Osteoblast (primary cell): ENCODE results near the gene SAC3D1. TPM values are rescaled to one million over a fixed set of nuclear protein-coding genes. Genes with fewer than 3 reads are reported as not detected.

Experiments used
- DNase-seq: peaks from one replicate; pipeline ENCODE4 v3.0.0; 2011; ENCODE audit warnings: low spot score, mixed read lengths; ENCODE audit not compliant: insufficient read length; ENCODE audit errors: missing footprints
- H2AFZ ChIP-seq: 2 replicates; pipeline ENCODE4 v1.6.0; 2011; ENCODE audit warnings: mild to moderate bottlenecking, low read length
- H3K27ac ChIP-seq: 2 replicates; pipeline ENCODE4 v1.5.1; 2011; ENCODE audit warnings: mild to moderate bottlenecking, low read depth, low read length, moderate library complexity
- H3K27me3 ChIP-seq: 2 replicates; pipeline ENCODE4 v1.6.0; 2012; ENCODE audit warnings: mild to moderate bottlenecking, control low read depth, inconsistent platforms, low read length, moderate library complexity; ENCODE audit not compliant: insufficient read depth
- H3K36me3 ChIP-seq: 2 replicates; pipeline ENCODE4 v1.5.1; 2011; ENCODE audit warnings: mild to moderate bottlenecking, low read length, control low read depth, moderate library complexity; ENCODE audit not compliant: insufficient read depth
- H3K4me1 ChIP-seq: 2 replicates; pipeline ENCODE4 v1.5.1; 2011; ENCODE audit warnings: mild to moderate bottlenecking, low read length, control low read depth, moderate library complexity; ENCODE audit not compliant: insufficient read depth
- H3K4me2 ChIP-seq: 2 replicates; pipeline ENCODE4 v1.6.0; 2011; ENCODE audit warnings: mild to moderate bottlenecking, low read length; ENCODE audit not compliant: insufficient read depth
- H3K4me3 ChIP-seq: fragments of 200-600 bp; sonication (generic); 3 replicates; pipeline ENCODE4 v1.5.1; 2012; ENCODE audit warnings: mild to moderate bottlenecking, low read length, inconsistent platforms; ENCODE audit not compliant: insufficient read depth
- H3K79me2 ChIP-seq: 2 replicates; pipeline ENCODE4 v1.6.0; 2012; ENCODE audit warnings: mild to moderate bottlenecking, low read length, control low read depth, inconsistent platforms; ENCODE audit not compliant: insufficient read depth
- H3K9me3 ChIP-seq: 2 replicates; pipeline ENCODE4 v1.5.1; 2011; ENCODE audit warnings: low read depth, low read length, control low read depth
- H4K20me1 ChIP-seq: 2 replicates; pipeline ENCODE4 v1.6.0; 2012; ENCODE audit warnings: mild to moderate bottlenecking, low read length, control low read depth; ENCODE audit not compliant: insufficient read depth
- CTCF ChIP-seq: IDR thresholded peaks from 2 replicates; pipeline ENCODE4 v1.5.1; 2011; ENCODE audit warnings: mild to moderate bottlenecking, low read depth, low read length, moderate library complexity; ENCODE audit errors: extremely low read depth
- total RNA-seq: library from RNA; depleted of rRNA; stranded (reverse); fragments of >200 nt; gene quantifications from 2 replicates; pipeline ENCODE4 v1.2.3, GENCODE V29; 2012

Gene SAC3D1
- total RNA-seq, 1 donor, result 7.6 TPM

GRCh38 chr11:65066805-65067291 lies 25.8 kb downstream of the SAC3D1 start:
- no peaks in the 10 kb centered on the region for H3K27me3 ChIP-seq
- H2AFZ ChIP-seq, result no peak overlapping the region
- no peak overlapping the region for H3K27ac ChIP-seq
- H3K79me2 ChIP-seq, result no peaks in the 10 kb centered on the region
- DNase-seq, result peak; percentile 70
- no peak overlapping the region for H3K4me2 ChIP-seq
- no peaks in the 10 kb centered on the region for H3K36me3 ChIP-seq
- no peak overlapping the region for H3K4me3 ChIP-seq
- no peaks in the 10 kb centered on the region for H3K9me3 ChIP-seq
- no peaks in the 10 kb centered on the region for H3K4me1 ChIP-seq
- H4K20me1 ChIP-seq, result no peaks in the 10 kb centered on the region
- no peak for TF ChIP-seq CTCF

GRCh38 chr11:65067446-65067845 lies 26.4 kb downstream of the SAC3D1 start:
- no peaks in the 10 kb centered on the region for H3K27me3 ChIP-seq
- H2AFZ ChIP-seq, result no peak overlapping the region
- no peaks in the 10 kb centered on the region for H3K36me3 ChIP-seq
- no peak overlapping the region for H3K4me3 ChIP-seq
- H3K4me2 ChIP-seq, result no peak overlapping the region
- no peak for TF ChIP-seq CTCF
- no peaks in the 10 kb centered on the region for H4K20me1 ChIP-seq
- no peaks in the 10 kb centered on the region for H3K79me2 ChIP-seq
- no peaks in the 10 kb centered on the region for H3K9me3 ChIP-seq
- DNase-seq, result peak; percentile 17
- no peak overlapping the region for H3K27ac ChIP-seq
- no peaks in the 10 kb centered on the region for H3K4me1 ChIP-seq

GRCh38 chr11:65069217-65069616 lies 28.2 kb downstream of the SAC3D1 start:
- Histone ChIP-seq H3K27ac (no peak overlapping the region), H3K9me3 (no peaks in the 10 kb centered on the region), H4K20me1 (no peaks in the 10 kb centered on the region), H3K36me3 (no peaks in the 10 kb centered on the region), H3K4me3 (no peak overlapping the region), H3K4me2 (no peak overlapping the region), H2AFZ (no peak overlapping the region), H3K79me2 (no peaks in the 10 kb centered on the region), H3K27me3 (no peaks in the 10 kb centered on the region), H3K4me1 (no peaks in the 10 kb centered on the region)
- no peak for TF ChIP-seq CTCF
- DNase-seq, result no peak

GRCh38 chr11:65071907-65072630 lies 31.1 kb downstream of the SAC3D1 start:
- no peak for TF ChIP-seq CTCF
- Histone ChIP-seq H3K4me1 (no peaks in the 10 kb centered on the region), H3K4me2 (no peak overlapping the region), H3K27ac (no peak overlapping the region), H3K36me3 (no peaks in the 10 kb centered on the region), H4K20me1 (no peaks in the 10 kb centered on the region), H3K79me2 (no peaks in the 10 kb centered on the region), H2AFZ (peak overlapping the region; percentile 29), H3K27me3 (no peaks in the 10 kb centered on the region), H3K4me3 (no peak overlapping the region), H3K9me3 (no peaks in the 10 kb centered on the region)
- peak; percentile 69 for DNase-seq
